ENCODE data around the gene FNDC11. TPM values are rescaled to one million over a fixed set of nuclear protein-coding genes. Genes with fewer than 3 reads are reported as not detected.
A peak's percentile ranks its signal among the peaks of the same experiment; 100 is the strongest.

Gene FNDC11
- total and polyA plus RNA-seq, 7 experiments from 2014 or later: 0.22 to 1.2 (median 0.32) TPM

- H3K9me3 Mint-ChIP-seq: peaks cover 0 to 15% (median 4%) of the 10 kb centered on the region in 11 donors
- peak overlapping the region; percentile 65 to 89 (median 79) for H3K4me3 Mint-ChIP-seq
- intact Hi-C loops (cut with micrococcal nuclease): no loop called here
- H3K4me1 Mint-ChIP-seq: peaks cover 4 to 27% (median 9%) of the 10 kb centered on the region in 7 donors
- peak overlapping the region in 5 of 9 donors; percentile 47 to 80 (median 59) for H3K27ac Mint-ChIP-seq
- peaks cover 0 to 17% (median 0%) of the 10 kb centered on the region in 5 donors for H3K27me3 Mint-ChIP-seq
- Histone ChIP-seq H3K27ac (ENCODE audit: low read depth, low read length) (no peak overlapping the region), H3K27me3 (ENCODE audit: control insufficient read depth in 2 of 2, insufficient read depth in 2 of 2, low read length in 2 of 2) (no peaks in the 10 kb centered on the region), H3K4me3 (ENCODE audit: low read length) (peak overlapping the region; percentile 64), H3K36me3 (ENCODE audit: control insufficient read depth in 2 of 3, insufficient read depth in 3 of 3, low read length in 3 of 3) (peaks cover 0 to 18% (median 8%) of the 10 kb centered on the region in 3 experiments), H3K4me1 (ENCODE audit: control insufficient read depth in 2 of 2, insufficient read depth in 2 of 2, low read length in 2 of 2) (peaks cover 11 to 14% of the 10 kb centered on the region in 2 donors), H3K9me3 (ENCODE audit: control insufficient read depth in 2 of 3, low read length in 3 of 3) (peaks cover 0 to 9% (median 0%) of the 10 kb centered on the region in 3 experiments)
- CTCF ChIA-PET: interaction anchor here (1.0 to 1.2 kb wide), 2 partner anchors 23 kb away, joined by 3 read pairs; no protein-coding TSS in a partner anchor
- no peak for ATAC-seq
- peaks cover 0 to 24% (median 7%) of the 10 kb centered on the region in 5 donors for H3K36me3 Mint-ChIP-seq
- POLR2A ChIA-PET: interaction anchor here (5.3 kb wide), 1 partner anchor 11 kb away, joined by 32 read pairs; no protein-coding TSS in a partner anchor
- peak in 1 of 9 donors; percentile 9 for DNase-seq
These were observed 34.9 kb upstream of the FNDC11 start for GRCh38 chr20:63518946-63519667.

DNA sequence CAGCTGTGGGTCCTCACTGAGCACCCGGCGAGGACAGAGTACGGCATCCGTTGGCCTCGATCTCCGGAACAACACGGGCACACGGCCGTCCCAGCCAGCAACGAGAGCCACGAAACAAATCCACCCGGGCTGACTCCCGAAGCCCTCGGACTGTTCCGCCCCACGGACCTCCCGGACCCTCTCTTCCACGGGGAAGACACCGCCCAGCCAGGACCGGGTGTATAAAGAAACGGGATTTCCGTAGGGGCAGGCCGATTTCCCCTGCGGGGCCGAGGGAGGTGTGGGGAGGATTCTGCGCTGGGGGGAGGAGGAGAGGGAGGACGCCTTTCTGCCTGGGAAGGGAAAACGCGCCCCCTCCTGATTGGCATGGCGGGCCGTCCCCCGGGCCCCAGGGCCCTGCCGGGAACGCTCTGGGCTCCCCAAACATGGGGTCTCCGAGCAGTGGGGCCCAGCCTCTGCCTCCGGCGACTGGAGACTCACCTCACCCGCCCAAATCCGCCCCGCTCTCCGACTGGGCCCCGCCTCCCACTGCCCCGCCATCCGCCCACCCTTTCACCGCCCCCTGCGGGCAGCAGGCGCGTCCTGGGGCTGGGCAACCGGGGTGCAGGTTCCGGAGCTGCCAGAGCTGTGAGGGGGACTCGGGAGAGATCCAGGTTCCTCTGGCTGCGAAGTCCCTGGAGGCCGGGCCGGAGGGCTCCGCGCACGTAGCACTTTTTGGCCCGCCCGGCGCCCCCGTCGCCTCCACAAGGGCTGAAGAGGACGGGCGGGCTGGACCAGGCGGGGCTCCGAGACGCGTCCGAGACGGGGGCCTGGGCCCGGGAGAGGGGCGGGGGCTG is 34.1 kb upstream of the FNDC11 start:
- Mint-ChIP-seq H3K4me1 (peaks cover 4 to 22% (median 9%) of the 10 kb centered on the region in 7 donors), H3K27me3 (peaks cover 0 to 13% (median 0%) of the 10 kb centered on the region in 5 donors), H3K4me3 (peak overlapping the region; percentile 65 to 89 (median 79)), H3K27ac (peak overlapping the region in 5 of 9 donors; percentile 47 to 75 (median 59)), H3K36me3 (peaks cover 0 to 25% (median 9%) of the 10 kb centered on the region in 5 donors), H3K9me3 (peaks cover 0 to 10% (median 3%) of the 10 kb centered on the region in 11 donors)
- peaks cover 11 to 14% of the 10 kb centered on the region in 2 donors for H3K4me1 ChIP-seq (ENCODE audit: control insufficient read depth in 2 of 2, insufficient read depth in 2 of 2, low read length in 2 of 2)
- no peaks in the 10 kb centered on the region for H3K27me3 ChIP-seq (ENCODE audit: control insufficient read depth in 2 of 2, insufficient read depth in 2 of 2, low read length in 2 of 2)
- ChIA-PET CTCF (interaction anchor here (1.2 kb wide), 1 partner anchor 24 kb away, joined by 3 read pairs; no protein-coding TSS in a partner anchor), POLR2A (interaction anchor here (1.2 to 5.5 kb wide), 11 partner anchors 10 to 460 kb away, joined by 3 to 89 read pairs (median 9); partner anchors contain the start of genes ARFRP1, GMEB2, PTK6 and SAMD10)
- H3K36me3 ChIP-seq (ENCODE audit: control insufficient read depth in 2 of 3, insufficient read depth in 3 of 3, low read length in 3 of 3): peaks cover 0 to 18% (median 8%) of the 10 kb centered on the region in 3 experiments
- intact Hi-C loops (cut with micrococcal nuclease): loop anchor here (1.0 to 5.0 kb wide), 12 partner anchors 17 to 723 kb away; partner anchors contain the start of genes GMEB2 (in 1 of the 2), MRGBP (in 1 of the 2), PTK6 (in 1 of the 2) and RGS19 (in 1 of the 2)
- DNase-seq: peak in 4 of 9 donors; percentile 7 to 79 (median 58)
- H3K4me3 ChIP-seq (ENCODE audit: low read length): peak overlapping the region; percentile 64
- H3K27ac ChIP-seq (ENCODE audit: low read depth, low read length): peak overlapping the region; percentile 88
- peak; percentile 52 for ATAC-seq
- peaks cover 0 to 9% (median 0%) of the 10 kb centered on the region in 3 experiments for H3K9me3 ChIP-seq (ENCODE audit: control insufficient read depth in 2 of 3, low read length in 3 of 3)

GRCh38 chr20:63520504-63520933 is 33.4 kb upstream of the FNDC11 start, which contains the start of gene PPDPF:
PPDPF (plus strand) TSS chr20:63520765; CDS start chr20:63521309, 544 bp downstream.
- CTCF ChIA-PET: interaction anchor here (1.2 to 1.4 kb wide), 2 partner anchors 17 to 24 kb away, joined by 5 to 8 read pairs; partner anchors contain the start of gene PTK6
- DNase-seq: peak; percentile 76 to 92 (median 84)
- H3K9me3 ChIP-seq (ENCODE audit: control insufficient read depth in 2 of 3, low read length in 3 of 3): peaks cover 0 to 9% (median 0%) of the 10 kb centered on the region in 3 experiments
- peaks cover 4 to 22% (median 9%) of the 10 kb centered on the region in 7 donors for H3K4me1 Mint-ChIP-seq
- H3K27me3 Mint-ChIP-seq: peaks cover 0 to 7% (median 0%) of the 10 kb centered on the region in 5 donors
- H3K4me3 ChIP-seq (ENCODE audit: low read length): peak within 1 kb of the TSS; percentile 86
- H3K36me3 ChIP-seq (ENCODE audit: control insufficient read depth in 2 of 3, insufficient read depth in 3 of 3, low read length in 3 of 3): peaks cover 0 to 18% (median 8%) of the 10 kb centered on the region in 3 experiments
- H3K27ac Mint-ChIP-seq: peak within 1 kb of the TSS in 7 of 9 donors; percentile 51 to 88 (median 79)
- POLR2A ChIA-PET: interaction anchor here (0.6 to 5.5 kb wide), 20 partner anchors 9 to 557 kb away, joined by 3 to 89 read pairs (median 4); partner anchors contain the start of genes ARFRP1, GMEB2, PTK6 and RTEL1
- H3K9me3 Mint-ChIP-seq: peaks cover 0 to 10% (median 1%) of the 10 kb centered on the region in 11 donors
- H3K4me3 Mint-ChIP-seq: peak within 1 kb of the TSS; percentile 65 to 89 (median 81)
- H3K36me3 Mint-ChIP-seq: peaks cover 0 to 23% (median 9%) of the 10 kb centered on the region in 5 donors
- ATAC-seq: peak; percentile 96
- peaks cover 11 to 14% of the 10 kb centered on the region in 2 donors for H3K4me1 ChIP-seq (ENCODE audit: control insufficient read depth in 2 of 2, insufficient read depth in 2 of 2, low read length in 2 of 2)
- intact Hi-C loops (cut with micrococcal nuclease): loop anchor here (1.0 to 5.0 kb wide), 12 partner anchors 17 to 723 kb away; partner anchors contain the start of genes GMEB2 (in 1 of the 2), MRGBP (in 1 of the 2), PTK6 (in 1 of the 2) and RGS19 (in 1 of the 2)
- no peaks in the 10 kb centered on the region for H3K27me3 ChIP-seq (ENCODE audit: control insufficient read depth in 2 of 2, insufficient read depth in 2 of 2, low read length in 2 of 2)
- H3K27ac ChIP-seq (ENCODE audit: low read depth, low read length): peak within 1 kb of the TSS; percentile 88

GRCh38 chr20:63520934-63521601 is 32.9 kb upstream of the FNDC11 start:
- Histone ChIP-seq H3K36me3 (ENCODE audit: control insufficient read depth in 2 of 3, insufficient read depth in 3 of 3, low read length in 3 of 3) (peaks cover 0 to 18% (median 8%) of the 10 kb centered on the region in 3 experiments), H3K4me3 (ENCODE audit: low read length) (peak overlapping the region; percentile 86), H3K27me3 (ENCODE audit: control insufficient read depth in 2 of 2, insufficient read depth in 2 of 2, low read length in 2 of 2) (no peaks in the 10 kb centered on the region), H3K27ac (ENCODE audit: low read depth, low read length) (peak overlapping the region; percentile 88), H3K9me3 (ENCODE audit: control insufficient read depth in 2 of 3, low read length in 3 of 3) (peaks cover 0 to 9% (median 0%) of the 10 kb centered on the region in 3 experiments), H3K4me1 (ENCODE audit: control insufficient read depth in 2 of 2, insufficient read depth in 2 of 2, low read length in 2 of 2) (peaks cover 11 to 14% of the 10 kb centered on the region in 2 donors)
- Mint-ChIP-seq H3K27ac (peak overlapping the region in 6 of 9 donors; percentile 41 to 81 (median 66)), H3K36me3 (peaks cover 0 to 23% (median 9%) of the 10 kb centered on the region in 5 donors), H3K9me3 (peaks cover 0 to 10% (median 1%) of the 10 kb centered on the region in 11 donors), H3K27me3 (peaks cover 0 to 4% (median 0%) of the 10 kb centered on the region in 5 donors), H3K4me1 (peaks cover 4 to 22% (median 9%) of the 10 kb centered on the region in 7 donors), H3K4me3 (peak overlapping the region; percentile 65 to 88 (median 79))
- ChIA-PET CTCF (interaction anchor here (1.2 to 1.4 kb wide), 2 partner anchors 17 to 25 kb away, joined by 5 to 8 read pairs; partner anchors contain the start of gene PTK6), POLR2A (interaction anchor here (0.6 to 5.5 kb wide), 27 partner anchors 9 to 557 kb away, joined by 3 to 89 read pairs (median 4); partner anchors contain the start of genes ARFRP1, GMEB2, HELZ2 and PTK6)
- ATAC-seq (peak; percentile 62), DNase-seq (peak; percentile 44 to 81 (median 72))
- intact Hi-C loops (cut with micrococcal nuclease): loop anchor here (1.0 to 5.0 kb wide), 12 partner anchors 16 to 724 kb away; partner anchors contain the start of genes PTK6 (in 2 of the 2), GMEB2 (in 1 of the 2), MRGBP (in 1 of the 2) and RGS19 (in 1 of the 2)

DNA sequence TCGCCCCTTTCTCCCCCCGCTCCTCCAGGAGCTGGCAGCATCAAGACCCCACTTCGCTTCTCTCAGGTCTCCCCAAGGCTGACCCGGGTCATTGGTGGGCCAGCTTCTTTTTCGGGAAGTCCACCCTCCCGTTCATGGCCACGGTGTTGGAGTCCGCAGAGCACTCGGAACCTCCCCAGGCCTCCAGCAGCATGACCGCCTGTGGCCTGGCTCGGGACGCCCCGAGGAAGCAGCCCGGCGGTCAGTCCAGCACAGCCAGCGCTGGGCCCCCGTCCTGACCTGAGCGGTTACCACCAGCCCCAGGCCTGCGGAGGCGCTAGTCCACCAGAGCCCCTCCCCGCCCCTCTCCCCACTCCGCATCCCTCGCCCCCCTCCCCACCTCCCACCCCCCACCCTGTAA is 32.4 kb upstream of the FNDC11 start:
- Histone ChIP-seq H3K27ac (ENCODE audit: low read depth, low read length) (peak overlapping the region; percentile 88), H3K9me3 (ENCODE audit: control insufficient read depth in 2 of 3, low read length in 3 of 3) (peaks cover 0 to 9% (median 0%) of the 10 kb centered on the region in 3 experiments), H3K36me3 (ENCODE audit: control insufficient read depth in 2 of 3, insufficient read depth in 3 of 3, low read length in 3 of 3) (peaks cover 0 to 18% (median 8%) of the 10 kb centered on the region in 3 experiments), H3K4me3 (ENCODE audit: low read length) (peak overlapping the region; percentile 86), H3K27me3 (ENCODE audit: control insufficient read depth in 2 of 2, insufficient read depth in 2 of 2, low read length in 2 of 2) (no peaks in the 10 kb centered on the region), H3K4me1 (ENCODE audit: control insufficient read depth in 2 of 2, insufficient read depth in 2 of 2, low read length in 2 of 2) (peaks cover 11 to 14% of the 10 kb centered on the region in 2 donors)
- Mint-ChIP-seq H3K27me3 (peaks cover 0 to 4% (median 0%) of the 10 kb centered on the region in 5 donors), H3K4me1 (peaks cover 4 to 22% (median 9%) of the 10 kb centered on the region in 7 donors), H3K4me3 (peak overlapping the region; percentile 62 to 88 (median 79)), H3K9me3 (peaks cover 0 to 10% (median 1%) of the 10 kb centered on the region in 11 donors), H3K27ac (peak overlapping the region in 4 of 9 donors; percentile 51 to 81 (median 74)), H3K36me3 (peaks cover 0 to 23% (median 9%) of the 10 kb centered on the region in 5 donors)
- intact Hi-C loops (cut with micrococcal nuclease): loop anchor here (1.0 to 5.0 kb wide), 3 partner anchors 16 to 724 kb away; partner anchors contain the start of genes MRGBP (in 1 of the 2) and PTK6 (in 1 of the 2)
- ATAC-seq (no peak), DNase-seq (no peak)
- ChIA-PET POLR2A (interaction anchor here (0.6 to 5.5 kb wide), 29 partner anchors 8 to 556 kb away, joined by 3 to 89 read pairs (median 4); partner anchors contain the start of genes ARFRP1, GMEB2, HELZ2 and PRPF6), CTCF (interaction anchor here (1.2 to 1.4 kb wide), 2 partner anchors 16 to 25 kb away, joined by 5 to 8 read pairs; partner anchors contain the start of gene PTK6)

Data from naive thymus-derived CD4-positive, alpha-beta T cell (primary cell).